NCI-H146 treated with DMSO at 0.1 percent for 48 hours (cell line): Measurements from ENCODE around the gene HYCC2.
"Not testable (repeated sequence)": the region's sequence is repeated elsewhere in the genome, so short reads cannot be mapped to it uniquely, and the experiment has no call there.

Experiments used
- DNase-seq: peaks from one replicate; lab custom pipeline; 2025; ENCODE audit not compliant: unreplicated experiment; lab: John Stamatoyannopoulos, UW

HYCC2 gene

GRCh38 chr2:201071479-201072200 lies at the start of gene HYCC2, which contains the start of gene NDUFB3:
TSS of gene HYCC2 (minus strand) at chr2:201071671. CDS start at chr2:201024009, 47,662 bp downstream.
TSS of gene NDUFB3 (plus strand) at chr2:201072001. CDS start at chr2:201078883, 6,882 bp downstream.
- peak; percentile 79 for DNase-seq

- DNase-seq, result no peak
Observed at GRCh38 chr2:201118961-201119854, 47.7 kb upstream of the HYCC2 start.

DNA sequence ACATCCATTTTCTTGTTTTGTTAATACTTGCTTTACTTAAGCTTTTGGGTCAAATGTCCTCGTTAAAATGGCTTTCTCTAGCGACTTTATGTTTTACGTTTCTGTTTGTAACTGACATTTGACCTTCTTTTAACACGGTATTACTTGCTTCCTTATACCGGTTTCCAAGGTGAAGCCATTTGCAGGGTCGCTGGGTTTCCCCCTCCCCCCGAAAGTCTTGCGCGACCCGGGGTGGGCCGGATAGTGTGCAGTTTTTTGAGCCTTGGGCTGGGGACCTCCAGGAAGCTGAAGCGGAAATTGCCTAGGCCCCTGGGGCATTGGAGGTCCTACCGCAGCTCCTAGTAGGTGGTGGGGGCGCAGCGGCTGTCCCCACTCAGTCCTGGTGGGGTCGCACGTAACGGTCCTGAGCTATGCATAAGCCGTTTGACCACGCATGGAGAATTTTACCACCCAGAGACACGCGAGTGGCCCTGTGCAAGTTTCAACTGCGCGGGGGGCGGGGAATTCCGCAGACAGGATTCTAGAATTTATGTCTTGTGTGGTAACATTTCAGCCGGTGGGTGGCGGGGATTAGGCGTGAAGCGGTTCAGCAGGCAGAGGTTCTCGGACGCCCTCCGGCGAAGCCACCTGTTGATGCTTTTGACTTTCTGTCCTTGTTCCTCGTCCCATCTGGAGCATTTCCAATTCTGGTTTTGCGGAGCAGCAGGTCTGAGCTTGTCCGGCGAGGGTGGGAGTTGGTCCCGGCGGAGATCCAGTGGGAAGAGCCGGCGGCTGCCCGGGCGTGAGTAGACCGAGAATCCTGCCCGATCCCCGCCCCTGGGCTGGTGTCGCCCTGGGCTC lies 46.9 kb upstream of the HYCC2 start:
- DNase-seq, result no peak

DNA sequence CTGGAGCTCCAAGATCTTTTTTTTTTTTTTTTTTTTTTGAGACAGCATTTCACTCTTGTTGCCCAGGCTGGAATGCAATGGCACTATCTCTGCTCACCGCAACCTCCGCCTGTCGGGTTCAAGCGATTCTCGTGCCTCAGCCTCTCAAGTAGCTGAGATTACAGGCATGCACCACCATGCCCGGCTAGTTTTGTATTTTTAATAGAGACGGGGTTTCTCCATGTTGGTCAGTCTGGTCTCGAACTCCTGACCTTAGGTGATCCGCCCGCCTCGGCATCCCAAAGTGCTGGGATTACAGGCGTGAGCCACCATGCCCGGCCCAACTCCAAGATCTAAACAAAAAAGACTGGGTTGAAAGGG lies 46.2 kb upstream of the HYCC2 start:
- not testable (repeated sequence) for DNase-seq

GRCh38 chr2:201116959-201117734 lies 45.7 kb upstream of the HYCC2 start:
- DNase-seq, result no peak

GRCh38 chr2:201116115-201116958 lies 44.9 kb upstream of the HYCC2 start, which contains the start of gene CFLAR:
TSS of gene CFLAR (plus strand) at chr2:201116164. CDS start at chr2:201129866, 13,702 bp downstream.
- DNase-seq, result peak; percentile 51

DNA sequence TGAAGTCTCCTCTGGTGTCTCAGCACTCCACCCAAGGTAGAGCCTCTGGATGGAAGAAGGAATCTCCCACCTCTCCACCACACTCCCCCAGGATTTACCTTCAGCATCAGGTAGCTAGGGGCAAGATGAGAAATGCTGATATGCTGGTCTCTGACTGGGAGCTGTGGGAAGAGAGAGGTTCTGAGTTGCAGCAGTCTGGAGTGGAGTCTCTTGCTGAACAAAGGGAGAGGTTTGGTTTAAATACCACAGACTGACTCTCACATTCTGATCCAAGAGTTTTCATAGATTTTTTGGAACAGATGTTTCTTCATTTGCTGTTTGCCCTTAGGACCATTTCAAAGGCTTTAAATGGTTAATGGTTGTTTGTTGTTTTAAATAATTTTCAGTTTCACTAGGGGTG lies 43.4 kb upstream of the HYCC2 start:
- DNase-seq, result no peak

GRCh38 chr2:201114350-201114749 lies 42.9 kb upstream of the HYCC2 start:
- no peak for DNase-seq

DNA sequence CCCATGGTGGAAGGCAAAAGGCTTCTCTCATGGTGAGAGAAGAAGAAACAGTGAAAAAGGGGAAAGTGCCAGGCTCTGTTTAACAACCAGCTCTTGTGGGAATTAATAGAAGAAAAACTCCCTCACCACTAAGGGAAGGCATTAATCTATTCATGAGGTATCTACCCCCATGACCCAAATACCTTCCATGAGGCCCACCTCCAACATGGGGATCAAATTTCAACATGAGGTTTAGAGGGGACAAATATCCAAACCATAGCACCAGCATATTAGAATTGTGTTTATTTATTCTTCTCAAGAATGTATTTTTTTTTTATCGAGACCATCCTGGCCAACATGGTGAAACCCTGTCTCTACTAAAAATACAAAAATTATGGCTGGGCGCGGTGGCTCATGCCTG lies 39.6 kb upstream of the HYCC2 start:
- no peak for DNase-seq

DNA sequence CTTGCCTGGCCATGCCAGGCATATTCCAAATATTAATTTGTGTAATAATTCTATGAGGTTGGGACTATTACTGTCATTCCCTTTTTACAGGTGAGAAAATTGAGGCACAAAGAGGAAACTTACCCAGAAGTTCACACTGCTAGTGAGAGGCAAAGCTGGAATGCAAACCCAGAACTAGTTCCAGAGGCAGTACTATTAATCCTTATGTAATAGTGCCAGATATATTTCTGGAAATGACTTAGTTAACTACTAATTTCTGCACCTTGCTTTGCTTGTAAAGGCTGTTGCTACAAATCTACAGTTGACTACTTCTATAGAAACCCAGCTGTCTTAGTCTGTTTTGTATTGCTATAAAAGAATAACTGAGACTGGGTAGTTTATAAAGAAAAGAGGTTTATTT lies 39.1 kb upstream of the HYCC2 start:
- no peak for DNase-seq

- DNase-seq, result no peak
Observed at GRCh38 chr2:201109186-201109585, 37.7 kb upstream of the HYCC2 start.

GRCh38 chr2:201108341-201108740 lies 36.9 kb upstream of the HYCC2 start:
- no peak for DNase-seq

- no peak for DNase-seq
Observed at GRCh38 chr2:201107624-201108023, 36.2 kb upstream of the HYCC2 start.

DNA sequence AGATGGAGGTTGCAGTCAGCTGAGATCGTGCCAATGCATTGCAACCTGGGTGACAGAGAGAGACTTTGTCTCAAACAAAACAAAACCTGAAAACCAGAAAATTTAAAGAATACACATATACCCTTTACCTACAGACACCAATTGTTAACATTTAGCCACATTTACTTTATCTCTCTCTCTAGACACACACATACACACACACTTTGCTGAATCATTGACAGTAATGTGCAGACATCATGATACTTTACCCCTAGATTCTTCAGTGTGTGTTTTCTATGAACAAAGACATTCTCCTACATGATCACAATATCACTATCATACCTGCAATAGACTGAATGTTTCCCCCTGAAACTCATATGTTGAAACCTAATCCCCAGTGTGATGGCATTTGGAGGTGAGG lies 34.3 kb upstream of the HYCC2 start:
- no peak for DNase-seq

DNA sequence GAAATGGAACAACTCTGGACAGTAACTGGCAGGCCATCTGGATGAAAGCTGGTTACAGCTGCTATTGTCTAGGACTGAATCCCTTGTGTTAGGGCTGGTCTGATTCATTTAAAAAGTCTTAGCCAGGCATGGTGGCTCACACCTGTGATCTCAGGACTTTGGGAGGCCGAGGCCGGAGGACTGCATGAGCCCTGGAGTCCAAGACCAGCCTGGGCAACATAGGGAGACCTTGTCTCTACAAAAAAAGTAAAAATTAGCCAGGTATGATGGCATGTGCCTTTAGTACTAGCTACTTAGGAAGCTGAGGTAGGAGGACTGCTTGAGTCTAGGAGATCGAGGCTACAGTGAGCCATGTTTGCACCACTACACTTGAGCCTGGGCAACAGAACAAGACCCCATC lies 29.0 kb upstream of the HYCC2 start:
- DNase-seq, result no peak

DNA sequence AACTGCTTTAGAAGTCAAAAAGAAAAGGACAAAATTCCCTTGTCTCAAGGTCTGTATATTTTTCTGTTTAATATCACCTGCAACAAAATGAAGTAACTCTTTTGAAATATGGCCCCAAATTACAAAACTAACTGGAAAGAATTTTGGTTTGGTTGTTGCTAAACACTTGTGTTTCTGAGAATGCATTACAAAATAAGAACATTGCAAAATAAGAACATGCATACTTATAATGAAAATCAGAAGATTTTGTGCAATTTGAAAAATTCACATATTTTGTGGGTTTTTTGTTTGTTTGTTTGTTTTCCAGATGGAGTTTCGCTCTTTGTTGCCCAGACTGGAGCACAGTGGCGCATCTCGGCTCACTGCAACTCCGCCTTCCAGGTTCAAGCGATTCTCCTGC lies 22.1 kb upstream of the HYCC2 start:
- DNase-seq, result no peak

DNA sequence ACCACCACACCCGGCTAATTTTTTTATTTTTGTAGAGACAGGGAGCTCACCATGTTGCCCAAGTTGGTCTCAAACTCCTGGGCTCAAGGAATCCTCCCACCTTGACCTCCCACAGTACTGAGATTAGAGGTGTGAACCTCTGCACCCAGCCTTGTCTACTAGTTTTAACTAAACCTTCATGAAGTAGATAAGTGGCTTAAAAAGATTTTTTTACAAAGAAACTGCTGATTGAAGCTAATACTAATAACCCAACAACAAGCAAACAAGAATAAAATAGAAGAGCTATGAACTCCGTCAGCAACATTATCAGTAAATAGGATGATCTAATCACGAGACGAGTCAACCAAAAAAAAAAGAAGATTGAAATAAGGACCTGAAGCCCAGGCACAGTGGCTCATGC lies 19.1 kb upstream of the HYCC2 start:
- no peak for DNase-seq

GRCh38 chr2:201084863-201085262 lies 13.4 kb upstream of the HYCC2 start:
- DNase-seq, result no peak

- no peak for DNase-seq
Observed at GRCh38 chr2:201074996-201075395, 3.5 kb upstream of the HYCC2 start.

DNA sequence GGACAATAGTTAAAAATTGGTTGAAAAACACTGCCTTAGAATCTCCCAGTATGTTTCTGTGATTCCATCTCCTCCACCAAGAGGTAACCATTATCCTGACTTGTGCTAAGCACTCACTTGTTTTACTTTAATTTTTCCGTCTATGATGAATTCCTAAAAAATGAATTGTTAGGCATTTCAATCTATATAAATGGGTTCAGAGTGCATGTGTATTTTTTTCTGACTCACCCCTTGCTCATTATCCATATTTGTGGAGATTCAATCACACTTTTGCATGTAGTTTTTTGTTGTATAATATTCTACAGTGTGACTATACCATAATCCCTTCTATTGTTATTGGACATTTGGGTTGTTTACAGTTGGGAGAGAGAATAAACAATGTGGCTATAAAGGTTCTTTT lies 1.6 kb upstream of the HYCC2 start:
- no peak for DNase-seq
